Measurements from ENCODE around the gene A3GALT2. TPM values are rescaled to one million over a fixed set of nuclear protein-coding genes. Genes with fewer than 3 reads are reported as not detected.

A3GALT2 gene
- total RNA-seq, 1 experiment from 2014 or later, result not detected

GRCh38 chr1:33330906-33331305, 10.0 kb upstream of the A3GALT2 start:
- ChIA-PET CTCF (no interaction called here), POLR2A (interaction anchor here (0.5 kb wide), 1 partner anchor 21 kb away, joined by 5 read pairs; no protein-coding TSS in a partner anchor)
- Histone ChIP-seq H3K9me3 (ENCODE audit: control insufficient read depth, insufficient read depth, low read depth, low read length) (no peaks in the 10 kb centered on the region), H3K27me3 (ENCODE audit: control insufficient read depth, insufficient read depth, low read length) (no peaks in the 10 kb centered on the region), H3K27ac (ENCODE audit: low read length) (peak overlapping the region; percentile 37; the same call in 1 of the 2 replicates), H3K4me1 (ENCODE audit: control insufficient read depth, insufficient read depth, low read length) (peaks cover 44% of the 10 kb centered on the region), H3K4me3 (ENCODE audit: low read depth in 2 of 2, low read length in 2 of 2) (no peak overlapping the region), H3K36me3 (ENCODE audit: control insufficient read depth, insufficient read depth, low read length) (peaks cover 57% of the 10 kb centered on the region)
- no peak for ATAC-seq
- BruUV-seq (replicated peaks), result no TSS peak
- in situ Hi-C loops (cut with HindIII; ENCODE audit: low pct_unique_long_range_greater_than_20kb, low sequenced_read_pairs) (no loop called here), intact Hi-C loops (cut with micrococcal nuclease; ENCODE audit: unreplicated experiment) (no loop called here)
- TF ChIP-seq SIN3A (IDR thresholded peaks at IDR 0.05; ENCODE audit: borderline replicate concordance, insufficient read depth, low read depth, low read length), result no peak
- no peak for TF ChIP-seq POLR2AphosphoS5 (IDR thresholded peaks at IDR 0.05; ENCODE audit: low read depth, low read length)
- no peak for TF ChIP-seq REST (IDR thresholded peaks at IDR 0.05; ENCODE audit: insufficient read depth in 1 of 2, low read depth in 2 of 2, low read length in 1 of 2)
- TF ChIP-seq CTCF (IDR thresholded peaks at IDR 0.05), result no peak
- no peak for TF ChIP-seq TCF7L2 (IDR thresholded peaks at IDR 0.05; ENCODE audit: low read depth, low read length)
- DNase-seq (ENCODE audit: low read depth, low spot score), result no peak

- Histone ChIP-seq H3K4me3 (ENCODE audit: low read depth in 2 of 2, low read length in 2 of 2) (no peak overlapping the region), H3K4me1 (ENCODE audit: control insufficient read depth, insufficient read depth, low read length) (peaks cover 41% of the 10 kb centered on the region), H3K36me3 (ENCODE audit: control insufficient read depth, insufficient read depth, low read length) (peaks cover 61% of the 10 kb centered on the region), H3K27ac (ENCODE audit: low read length) (peak overlapping the region; percentile 37), H3K27me3 (ENCODE audit: control insufficient read depth, insufficient read depth, low read length) (no peaks in the 10 kb centered on the region), H3K9me3 (ENCODE audit: control insufficient read depth, insufficient read depth, low read depth, low read length) (no peaks in the 10 kb centered on the region)
- no peak for ATAC-seq
- ChIA-PET CTCF (no interaction called here), POLR2A (no interaction called here)
- in situ Hi-C loops (cut with HindIII; ENCODE audit: low pct_unique_long_range_greater_than_20kb, low sequenced_read_pairs), result no loop called here
- no TSS peak for BruUV-seq (replicated peaks)
- intact Hi-C loops (cut with micrococcal nuclease; ENCODE audit: unreplicated experiment), result no loop called here
- no peak for DNase-seq (ENCODE audit: low read depth, low spot score)
- TF ChIP-seq SIN3A (IDR thresholded peaks at IDR 0.05; ENCODE audit: borderline replicate concordance, insufficient read depth, low read depth, low read length), result no peak
Observed at GRCh38 chr1:33330361-33330890, 9.5 kb upstream of the A3GALT2 start.

DNA sequence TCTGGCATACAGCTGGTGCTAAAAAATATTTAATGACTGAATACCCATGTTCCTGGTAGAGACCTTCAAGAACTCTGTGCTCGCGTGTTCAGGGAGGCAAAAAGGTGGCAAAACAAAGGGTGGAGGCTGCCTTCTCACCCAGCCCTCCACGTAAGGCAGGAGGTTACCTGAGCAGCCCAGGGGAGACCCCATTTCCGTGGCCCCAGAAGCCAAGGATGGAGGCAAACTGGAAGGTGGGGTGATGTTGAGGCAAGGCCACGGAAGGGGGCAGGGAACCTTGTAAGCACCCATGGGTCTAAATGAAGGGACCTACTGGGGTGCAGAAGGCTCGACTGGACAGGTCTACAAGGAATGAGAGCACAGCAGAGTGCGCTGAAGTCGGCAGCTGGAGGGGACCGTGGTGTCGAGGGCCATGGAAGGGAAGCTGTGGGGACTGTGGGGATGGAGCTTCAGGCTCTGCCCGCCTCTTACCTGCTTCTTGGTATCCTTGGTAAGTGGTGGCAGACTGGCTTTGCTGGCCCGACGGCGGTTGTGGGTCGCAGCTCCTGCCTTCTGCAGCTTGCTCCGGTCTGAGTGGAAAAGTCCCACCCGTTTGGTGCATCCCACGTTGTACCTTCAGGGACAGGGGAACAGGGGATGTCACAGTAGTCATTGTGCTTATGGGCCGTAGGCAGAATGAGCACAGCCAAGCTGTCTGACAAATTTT, 8.9 kb upstream of the A3GALT2 start:
- H3K27ac ChIP-seq (ENCODE audit: low read length), result peak overlapping the region; percentile 37; the same call in 1 of the 2 replicates
- POLR2A ChIA-PET, result no interaction called here
- TF ChIP-seq REST (IDR thresholded peaks at IDR 0.05; ENCODE audit: insufficient read depth in 1 of 2, low read depth in 2 of 2, low read length in 1 of 2) (no peak), TCF7L2 (IDR thresholded peaks at IDR 0.05; ENCODE audit: low read depth, low read length) (no peak), SIN3A (IDR thresholded peaks at IDR 0.05; ENCODE audit: borderline replicate concordance, insufficient read depth, low read depth, low read length) (no peak), POLR2AphosphoS5 (IDR thresholded peaks at IDR 0.05; ENCODE audit: low read depth, low read length) (no peak), CTCF (IDR thresholded peaks at IDR 0.05) (no peak)
- CTCF ChIA-PET, result no interaction called here
- no peak overlapping the region for H3K4me3 ChIP-seq (ENCODE audit: low read depth in 2 of 2, low read length in 2 of 2)
- intact Hi-C loops (cut with micrococcal nuclease; ENCODE audit: unreplicated experiment), result no loop called here
- ATAC-seq (no peak), DNase-seq (ENCODE audit: low read depth, low spot score) (no peak)
- H3K9me3 ChIP-seq (ENCODE audit: control insufficient read depth, insufficient read depth, low read depth, low read length), result no peaks in the 10 kb centered on the region
- H3K4me1 ChIP-seq (ENCODE audit: control insufficient read depth, insufficient read depth, low read length), result peaks cover 35% of the 10 kb centered on the region
- no peaks in the 10 kb centered on the region for H3K27me3 ChIP-seq (ENCODE audit: control insufficient read depth, insufficient read depth, low read length)
- in situ Hi-C loops (cut with HindIII; ENCODE audit: low pct_unique_long_range_greater_than_20kb, low sequenced_read_pairs), result no loop called here
- BruUV-seq (replicated peaks), result no TSS peak
- peaks cover 61% of the 10 kb centered on the region for H3K36me3 ChIP-seq (ENCODE audit: control insufficient read depth, insufficient read depth, low read length)
